Mesendoderm (in vitro differentiated cells): ENCODE results near the gene ABI3BP.
A peak's percentile ranks its signal among the peaks of the same experiment; 100 is the strongest.

Experiments
- DNase-seq: peaks from one replicate; pipeline ENCODE4 v3.0.0; 2013
- H2AK5ac ChIP-seq: 2 replicates; pipeline ENCODE4 v1.6.1; 2013; ENCODE audit warnings: low read length, inconsistent platforms
- H2BK120ac ChIP-seq: 2 replicates; pipeline ENCODE4 v1.6.1; 2013; ENCODE audit warnings: low read depth, mild to moderate bottlenecking, low read length, moderate library complexity, mixed read lengths
- H2BK15ac ChIP-seq: replicated peaks from 2 replicates; pipeline ENCODE4 v1.6.1; 2013; ENCODE audit warnings: low read depth, mild to moderate bottlenecking, moderate library complexity
- H2BK5ac ChIP-seq: 2 replicates; pipeline ENCODE4 v1.6.1; 2013; ENCODE audit warnings: low read length, inconsistent platforms
- H3K18ac ChIP-seq: 2 replicates; pipeline ENCODE4 v1.6.1; 2013; ENCODE audit warnings: mild to moderate bottlenecking, low read length, mixed read lengths
- H3K23ac ChIP-seq: one replicate; pipeline ENCODE4 v1.6.1; 2013; ENCODE audit warnings: low read length
- H3K27ac ChIP-seq: 2 replicates; pipeline ENCODE4 v1.5.1; 2013; ENCODE audit warnings: low read depth, mild to moderate bottlenecking, inconsistent platforms, low read length, moderate library complexity
- H3K27me3 ChIP-seq: 2 replicates; pipeline ENCODE4 v1.6.1; 2013; ENCODE audit warnings: low read length, control low read depth, mild to moderate bottlenecking, inconsistent platforms; ENCODE audit not compliant: insufficient read depth, poor library complexity
- H3K36me3 ChIP-seq: 2 replicates; pipeline ENCODE4 v1.6.1; 2013; ENCODE audit warnings: low read length, inconsistent platforms; ENCODE audit not compliant: control insufficient read depth, insufficient read depth
- H3K4ac ChIP-seq: one replicate; pipeline ENCODE4 v1.6.1; 2013; ENCODE audit warnings: low read depth, mild to moderate bottlenecking, low read length, moderate library complexity
- H3K4me1 ChIP-seq: 2 replicates; pipeline ENCODE4 v1.6.1; 2013; ENCODE audit warnings: low read depth, low read length, inconsistent platforms; ENCODE audit not compliant: control insufficient read depth
- H3K4me2 ChIP-seq: 2 replicates; pipeline ENCODE4 v1.6.1; 2013; ENCODE audit warnings: low read length
- H3K4me3 ChIP-seq: 2 replicates; pipeline ENCODE4 v1.5.1; 2013; ENCODE audit warnings: mild to moderate bottlenecking, low read length
- H3K56ac ChIP-seq: one replicate; pipeline ENCODE4 v1.6.1; 2013; ENCODE audit warnings: low read length
- H3K79me1 ChIP-seq: 2 replicates; pipeline ENCODE4 v1.6.1; 2013; ENCODE audit warnings: low read length, inconsistent platforms
- H3K79me2 ChIP-seq: 2 replicates; pipeline ENCODE4 v1.6.1; 2013; ENCODE audit warnings: mild to moderate bottlenecking, low read length; ENCODE audit not compliant: control insufficient read depth, insufficient read depth
- H3K9ac ChIP-seq: 2 replicates; pipeline ENCODE4 v1.6.1; 2013; ENCODE audit warnings: low read length, inconsistent platforms
- H4K5ac ChIP-seq: one replicate; pipeline ENCODE4 v1.6.1; 2013; ENCODE audit warnings: low read length
- H4K8ac ChIP-seq: one replicate; pipeline ENCODE4 v1.6.1; 2013; ENCODE audit warnings: low read depth, mild to moderate bottlenecking, control low read depth, low read length, moderate library complexity
- WGBS: extraction: QIAGEN DNeasy Blood & Tissue Kit; methylation state at CpG from one replicate; pipeline ENCODE4 v1.1.7; 2013; ENCODE audit warnings: low lambda C conversion rate, missing lambda C conversion rate; ENCODE audit not compliant: insufficient coverage; ENCODE audit errors: extremely low coverage; 5-methylcytosine and 5-hydroxymethylcytosine counted together

ABI3BP gene

DNA sequence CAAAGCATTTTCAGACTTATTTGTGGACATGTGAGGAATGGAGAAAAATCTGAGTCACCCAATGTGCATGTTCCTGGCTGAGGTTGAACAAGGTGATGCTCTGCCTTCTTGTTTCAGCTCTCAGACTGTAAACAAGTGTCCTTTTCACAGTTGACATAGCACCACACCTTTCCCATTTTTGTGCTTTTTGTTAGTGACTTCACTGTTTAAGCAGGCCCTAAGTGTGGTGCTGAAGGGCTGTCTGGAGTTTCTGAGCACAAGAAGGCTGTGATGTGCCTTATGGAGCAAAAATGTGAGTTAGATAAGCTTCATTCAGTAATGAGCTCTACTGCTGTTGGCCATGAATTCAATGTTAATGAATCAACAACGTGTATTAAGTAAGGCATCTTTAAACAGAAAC, 20.4 kb downstream of the ABI3BP start:
- H3K4me1 ChIP-seq, result no peaks in the 10 kb centered on the region

DNA sequence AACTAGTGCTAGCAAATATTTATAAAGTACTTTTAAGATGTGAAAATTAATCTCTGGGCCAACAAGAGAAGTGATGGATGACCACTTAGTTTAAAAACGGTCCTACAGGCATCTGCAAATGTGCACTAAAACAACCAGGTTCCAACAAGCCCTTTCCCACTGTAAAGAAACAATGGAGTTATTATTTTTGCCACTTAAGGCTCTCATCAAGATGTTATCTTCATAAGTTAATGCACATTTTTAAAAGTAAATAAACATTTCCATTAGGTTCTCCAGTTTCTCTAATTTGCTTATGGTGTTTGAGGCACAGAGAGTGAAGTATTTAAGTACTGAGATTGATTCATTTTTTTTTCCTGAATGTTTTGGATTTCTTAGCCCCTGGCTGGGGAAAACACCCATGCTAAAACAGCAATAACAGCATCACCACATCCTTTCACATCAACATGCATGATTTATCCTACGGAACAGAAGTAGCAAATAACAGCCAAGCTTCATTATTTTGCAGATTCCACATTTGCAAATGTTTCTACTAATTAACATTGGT, 20.8 kb downstream of the ABI3BP start:
- H3K4me3 ChIP-seq, result no peak overlapping the region
- no peak overlapping the region for H4K8ac ChIP-seq
- H2BK5ac ChIP-seq, result no peak overlapping the region
- H2BK120ac ChIP-seq, result no peak overlapping the region
- DNase-seq, result no peak
- H3K18ac ChIP-seq, result no peak overlapping the region
- H3K79me1 ChIP-seq, result no peaks in the 10 kb centered on the region
- no peak overlapping the region for H3K27ac ChIP-seq
- H3K4ac ChIP-seq, result no peak overlapping the region
- H3K9ac ChIP-seq, result no peak overlapping the region
- no peaks in the 10 kb centered on the region for H3K36me3 ChIP-seq
- H3K4me1 ChIP-seq, result no peaks in the 10 kb centered on the region
- no peak overlapping the region for H2BK15ac ChIP-seq
- H2AK5ac ChIP-seq, result no peak overlapping the region
- H3K23ac ChIP-seq, result no peak overlapping the region
- no peaks in the 10 kb centered on the region for H3K27me3 ChIP-seq
- H3K56ac ChIP-seq, result no peak overlapping the region
- no CpG with 5 or more reads among the region's 2 CpGs for WGBS
- no peak overlapping the region for H4K5ac ChIP-seq
- H3K4me2 ChIP-seq, result no peak overlapping the region
- no peaks in the 10 kb centered on the region for H3K79me2 ChIP-seq

More for the DNA sequence above, 20.4 kb downstream of the ABI3BP start:
- no peak for DNase-seq
- H2BK5ac ChIP-seq, result no peak overlapping the region
- H3K23ac ChIP-seq, result no peak overlapping the region
- WGBS, result no CpG with 5 or more reads among the region's 1 CpG
- no peaks in the 10 kb centered on the region for H3K36me3 ChIP-seq
- H3K27ac ChIP-seq, result no peak overlapping the region
- no peak overlapping the region for H3K4me2 ChIP-seq
- no peak overlapping the region for H2BK120ac ChIP-seq
- H3K18ac ChIP-seq, result no peak overlapping the region
- no peak overlapping the region for H3K56ac ChIP-seq
- H3K79me2 ChIP-seq, result no peaks in the 10 kb centered on the region
- H3K79me1 ChIP-seq, result no peaks in the 10 kb centered on the region
- H2BK15ac ChIP-seq, result no peak overlapping the region
- H4K5ac ChIP-seq, result no peak overlapping the region
- H3K4me3 ChIP-seq, result no peak overlapping the region
- no peaks in the 10 kb centered on the region for H3K27me3 ChIP-seq
- no peak overlapping the region for H3K9ac ChIP-seq
- no peak overlapping the region for H2AK5ac ChIP-seq
- H3K4ac ChIP-seq, result no peak overlapping the region
- no peak overlapping the region for H4K8ac ChIP-seq

DNA sequence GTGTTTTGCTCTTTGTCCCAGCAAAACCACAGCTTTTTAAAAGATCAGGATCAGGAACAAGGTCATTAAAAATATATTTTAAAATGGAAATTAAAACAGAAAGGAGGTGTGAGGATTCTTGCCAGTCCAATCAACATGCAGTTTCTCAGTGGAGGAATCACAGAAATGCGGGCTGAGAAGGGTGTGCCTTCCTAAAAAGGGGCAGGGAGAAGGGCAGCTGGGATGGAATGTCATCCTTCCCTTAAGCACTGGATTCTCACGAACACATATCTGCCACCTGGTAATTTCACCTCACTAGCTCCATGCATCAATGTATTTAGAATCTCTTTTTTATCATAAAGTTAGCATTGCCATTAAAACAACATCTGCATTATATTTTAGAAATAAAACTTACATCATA, 21.4 kb downstream of the ABI3BP start:
- peak; percentile 21 for DNase-seq
- no peaks in the 10 kb centered on the region for H3K36me3 ChIP-seq
- no peak overlapping the region for H2BK15ac ChIP-seq
- no peak overlapping the region for H3K9ac ChIP-seq
- H3K27ac ChIP-seq, result no peak overlapping the region
- no peak overlapping the region for H3K4ac ChIP-seq
- H3K79me1 ChIP-seq, result no peaks in the 10 kb centered on the region
- H4K5ac ChIP-seq, result no peak overlapping the region
- no peaks in the 10 kb centered on the region for H3K27me3 ChIP-seq
- no CpG with 5 or more reads among the region's 2 CpGs for WGBS
- no peak overlapping the region for H3K18ac ChIP-seq
- H2AK5ac ChIP-seq, result no peak overlapping the region
- no peaks in the 10 kb centered on the region for H3K79me2 ChIP-seq
- H3K4me3 ChIP-seq, result no peak overlapping the region
- no peak overlapping the region for H2BK5ac ChIP-seq
- no peaks in the 10 kb centered on the region for H3K4me1 ChIP-seq
- H3K23ac ChIP-seq, result no peak overlapping the region
- H2BK120ac ChIP-seq, result no peak overlapping the region
- no peak overlapping the region for H3K56ac ChIP-seq
- H4K8ac ChIP-seq, result no peak overlapping the region
- no peak overlapping the region for H3K4me2 ChIP-seq

- Histone ChIP-seq H3K36me3 (no peaks in the 10 kb centered on the region), H3K27ac (no peak overlapping the region), H4K5ac (no peak overlapping the region), H2BK15ac (no peak overlapping the region), H3K4me1 (no peaks in the 10 kb centered on the region), H4K8ac (no peak overlapping the region), H3K79me1 (no peaks in the 10 kb centered on the region), H3K4me3 (no peak overlapping the region), H3K4ac (no peak overlapping the region), H3K9ac (no peak overlapping the region), H3K18ac (no peak overlapping the region), H2BK120ac (no peak overlapping the region), H3K27me3 (no peaks in the 10 kb centered on the region), H3K56ac (no peak overlapping the region), H3K4me2 (no peak overlapping the region), H2AK5ac (no peak overlapping the region), H2BK5ac (no peak overlapping the region), H3K23ac (no peak overlapping the region), H3K79me2 (no peaks in the 10 kb centered on the region)
- WGBS, result no CpG with 5 or more reads among the region's 6 CpGs
- DNase-seq, result no peak
These were observed 22.7 kb downstream of the ABI3BP start for GRCh38 chr3:100970477-100970990.

DNA sequence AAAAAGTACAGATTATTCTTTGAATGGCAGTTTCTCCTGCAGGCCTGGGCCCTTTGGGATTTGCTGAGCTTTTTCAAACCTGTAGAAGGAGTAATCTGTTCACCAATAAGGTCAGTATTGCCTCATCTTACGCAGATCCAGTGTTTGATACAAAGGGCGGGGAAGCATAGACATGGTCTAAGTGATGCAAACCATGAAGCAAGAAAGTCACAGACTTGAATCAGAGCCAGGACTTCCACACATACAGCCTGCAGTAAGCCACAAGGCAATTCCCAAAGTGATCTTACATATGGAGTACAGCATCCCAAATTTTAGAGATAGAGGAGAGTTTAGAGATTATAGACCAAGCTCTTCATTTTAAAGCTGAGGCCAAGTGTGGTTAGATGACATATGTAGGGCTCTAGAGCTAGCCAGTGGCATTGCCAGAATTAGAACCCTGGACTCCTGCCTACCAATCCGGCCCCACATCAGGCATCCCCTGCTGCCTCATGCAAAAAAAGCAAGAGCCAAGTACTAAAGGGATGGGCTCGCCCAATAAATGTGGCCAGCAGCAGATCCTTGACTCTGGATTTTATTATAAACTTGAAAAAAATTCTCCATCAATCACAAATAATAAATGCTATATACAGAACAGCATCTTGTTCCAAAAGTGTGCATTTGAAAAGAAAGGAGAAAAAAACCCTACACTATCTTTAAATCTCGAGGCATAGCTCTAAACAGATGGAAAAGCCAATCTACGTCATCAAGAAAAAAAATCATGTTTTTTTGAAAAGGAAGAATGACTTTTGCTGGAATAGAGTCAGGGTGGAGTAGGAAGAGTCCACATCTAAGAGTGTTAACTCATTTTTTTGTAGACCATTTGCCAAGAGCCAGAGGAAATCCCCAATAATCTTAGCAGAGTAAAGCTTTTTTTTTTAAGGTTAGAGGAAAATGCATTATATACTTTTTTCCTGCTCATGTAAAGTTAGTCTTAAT, 24.0 kb downstream of the ABI3BP start:
- WGBS, result no CpG with 5 or more reads among the region's 6 CpGs

More for the DNA sequence above, 24.0 kb downstream of the ABI3BP start:
- H2BK15ac ChIP-seq, result no peak overlapping the region
- no peaks in the 10 kb centered on the region for H3K4me1 ChIP-seq
- H3K56ac ChIP-seq, result no peak overlapping the region
- H2BK120ac ChIP-seq, result no peak overlapping the region
- no peak overlapping the region for H3K4ac ChIP-seq
- no peaks in the 10 kb centered on the region for H3K79me2 ChIP-seq
- no peak overlapping the region for H3K23ac ChIP-seq
- no peak overlapping the region for H3K18ac ChIP-seq
- no peaks in the 10 kb centered on the region for H3K36me3 ChIP-seq
- no peak overlapping the region for H3K9ac ChIP-seq
- no peak overlapping the region for H2BK5ac ChIP-seq
- H3K27me3 ChIP-seq, result no peaks in the 10 kb centered on the region
- H4K8ac ChIP-seq, result no peak overlapping the region
- H3K4me2 ChIP-seq, result no peak overlapping the region
- DNase-seq, result no peak
- H3K4me3 ChIP-seq, result no peak overlapping the region
- H2AK5ac ChIP-seq, result no peak overlapping the region
- no peak overlapping the region for H4K5ac ChIP-seq
- H3K79me1 ChIP-seq, result no peaks in the 10 kb centered on the region
- H3K27ac ChIP-seq, result no peak overlapping the region
